GM18861 (cell line): ENCODE results near the gene LENEP.

Source experiments
- ATAC-seq: cut with Tn5 transposase; IDR thresholded peaks from one replicate; pipeline ENCODE4 v1.9.1; 2021; ENCODE audit not compliant: unreplicated experiment

Gene LENEP

GRCh38 chr1:154993572-154994268 is at the start of gene LENEP:
LENEP (plus strand) TSS chr1:154993586; CDS start chr1:154993608, 22 bp downstream.
- ATAC-seq, result no peak

GRCh38 chr1:154943649-154944400 is 49.6 kb upstream of the LENEP start:
- no peak for ATAC-seq

GRCh38 chr1:154944401-154945159 is 48.8 kb upstream of the LENEP start:
- ATAC-seq, result no peak

- ATAC-seq, result no peak
Observed at GRCh38 chr1:154945160-154945961, 48.0 kb upstream of the LENEP start.

GRCh38 chr1:154945962-154946850 is 47.2 kb upstream of the LENEP start:
- no peak for ATAC-seq

GRCh38 chr1:154948079-154948478 is 45.3 kb upstream of the LENEP start:
- no peak for ATAC-seq

- no peak for ATAC-seq
Observed at GRCh38 chr1:154951901-154952657, 41.3 kb upstream of the LENEP start.

- no peak for ATAC-seq
Observed at GRCh38 chr1:154952664-154953063, 40.7 kb upstream of the LENEP start.

- ATAC-seq, result no peak
Observed at GRCh38 chr1:154953611-154954038, 39.8 kb upstream of the LENEP start.

- ATAC-seq, result no peak
Observed at GRCh38 chr1:154954541-154954940, 38.8 kb upstream of the LENEP start.

- no peak for ATAC-seq
Observed at GRCh38 chr1:154955039-154955717, 38.2 kb upstream of the LENEP start.

- peak; percentile 58 for ATAC-seq
Observed at GRCh38 chr1:154955718-154956543, 37.5 kb upstream of the LENEP start, which contains the start of gene PBXIP1. PBXIP1 (minus strand) TSS chr1:154956099; CDS start chr1:154953721, 2,378 bp downstream.

- ATAC-seq, result no peak
Observed at GRCh38 chr1:154956544-154956941, 36.8 kb upstream of the LENEP start.

- no peak for ATAC-seq
Observed at GRCh38 chr1:154957091-154957657, 36.2 kb upstream of the LENEP start.

GRCh38 chr1:154958036-154958435 is 35.4 kb upstream of the LENEP start:
- ATAC-seq, result no peak

GRCh38 chr1:154958681-154959425 is 34.5 kb upstream of the LENEP start:
- ATAC-seq, result no peak

GRCh38 chr1:154959426-154959780 is 34.0 kb upstream of the LENEP start:
- no peak for ATAC-seq
